EL (cell line): Measurements from ENCODE around the gene RSL1D1.
"Not testable (repeated sequence)": the region's sequence is repeated elsewhere in the genome, so short reads cannot be mapped to it uniquely, and the experiment has no call there.

Experiments
- DNase-seq: peaks from one replicate; pipeline ENCODE4 v3.0.0-alpha.2; 2016

RSL1D1 gene

GRCh38 chr16:11843206-11843605 lies 8.1 kb downstream of the RSL1D1 start:
- no peak for DNase-seq

DNA sequence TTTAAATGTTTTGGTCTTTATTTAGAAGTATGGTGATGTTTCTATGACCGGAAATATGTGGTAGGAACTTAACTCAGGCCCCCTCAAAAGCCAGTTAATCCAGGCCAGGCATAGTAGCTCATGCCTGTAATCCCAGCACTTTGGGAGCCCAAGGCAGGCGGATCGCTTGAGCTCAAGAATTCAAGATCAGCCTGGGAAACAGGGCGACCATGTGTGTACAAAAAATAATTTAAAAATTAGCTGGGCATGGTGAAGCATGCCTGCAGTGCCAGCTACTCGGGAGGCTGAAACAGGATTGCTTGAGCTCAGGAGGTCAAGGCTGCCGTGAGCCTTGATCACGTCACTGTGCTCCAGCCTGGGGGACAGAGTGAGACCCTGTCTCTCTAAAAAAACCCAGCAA lies 10.3 kb downstream of the RSL1D1 start:
- no peak for DNase-seq

DNA sequence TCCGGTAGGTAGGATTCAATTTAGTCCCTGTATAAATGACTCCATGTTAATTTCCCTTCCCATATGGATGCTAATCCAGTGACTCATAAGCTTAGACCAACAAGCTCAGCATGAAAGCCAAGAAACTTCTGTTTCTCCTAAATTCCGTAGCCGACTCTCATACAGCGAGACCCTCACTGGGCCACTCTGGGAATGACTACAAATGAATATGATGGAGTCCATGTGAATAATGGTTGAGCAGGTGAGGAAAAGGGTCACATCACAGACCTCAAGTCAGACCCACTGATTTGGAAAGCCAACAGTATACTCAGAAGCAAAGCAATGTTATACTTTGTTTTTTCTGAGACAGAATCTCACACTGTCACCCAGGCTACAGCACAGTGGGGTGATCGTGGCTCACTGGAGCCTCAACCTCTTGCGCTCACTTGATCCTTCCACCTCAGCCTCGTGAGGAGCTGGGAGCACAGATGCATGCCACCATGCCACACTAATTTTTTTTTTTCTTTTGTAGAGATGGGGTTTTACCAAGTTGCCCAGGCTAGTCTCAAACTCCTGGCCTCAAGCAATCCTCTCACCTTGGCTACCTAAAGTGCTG lies 14.6 kb downstream of the RSL1D1 start:
- DNase-seq, result peak; percentile 87

DNA sequence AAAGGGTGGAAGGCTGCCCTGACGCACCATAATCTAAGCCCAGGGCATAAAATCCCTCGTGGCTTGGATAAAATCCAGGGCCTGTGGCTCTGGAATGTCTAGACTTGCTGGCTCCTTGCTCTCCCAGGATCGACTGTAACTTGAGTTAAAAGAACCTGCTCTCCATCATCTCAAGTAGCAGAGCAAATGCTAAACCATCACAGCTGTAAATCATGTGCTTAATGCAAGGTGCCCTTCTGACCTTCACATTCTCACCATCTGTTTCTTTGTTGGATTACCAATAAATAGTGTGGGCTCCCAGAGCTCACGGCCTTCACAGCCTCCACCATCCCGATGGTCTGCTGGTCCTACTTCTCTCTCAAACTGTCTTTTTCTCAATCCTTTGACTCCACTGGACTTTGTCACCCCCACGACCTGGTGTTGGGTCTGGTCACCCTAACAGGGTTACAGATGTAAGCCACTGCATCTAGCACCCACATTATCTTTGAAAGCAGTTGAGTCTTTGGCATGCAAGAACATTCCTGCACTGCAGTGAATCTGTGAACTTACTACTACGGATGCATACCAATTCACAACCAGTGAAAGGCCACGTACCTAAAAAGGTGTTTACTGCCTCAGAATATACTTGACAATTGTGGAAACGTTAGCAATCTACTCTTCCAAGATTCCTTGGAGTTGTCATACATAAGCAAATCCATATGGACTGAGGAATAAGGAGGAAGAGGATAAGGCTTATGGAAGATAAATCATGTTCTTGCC lies 15.3 kb downstream of the RSL1D1 start:
- peak; percentile 74 for DNase-seq

- DNase-seq, result no peak
Measured at GRCh38 chr16:11835309-11835708, 16.0 kb downstream of the RSL1D1 start.

DNA sequence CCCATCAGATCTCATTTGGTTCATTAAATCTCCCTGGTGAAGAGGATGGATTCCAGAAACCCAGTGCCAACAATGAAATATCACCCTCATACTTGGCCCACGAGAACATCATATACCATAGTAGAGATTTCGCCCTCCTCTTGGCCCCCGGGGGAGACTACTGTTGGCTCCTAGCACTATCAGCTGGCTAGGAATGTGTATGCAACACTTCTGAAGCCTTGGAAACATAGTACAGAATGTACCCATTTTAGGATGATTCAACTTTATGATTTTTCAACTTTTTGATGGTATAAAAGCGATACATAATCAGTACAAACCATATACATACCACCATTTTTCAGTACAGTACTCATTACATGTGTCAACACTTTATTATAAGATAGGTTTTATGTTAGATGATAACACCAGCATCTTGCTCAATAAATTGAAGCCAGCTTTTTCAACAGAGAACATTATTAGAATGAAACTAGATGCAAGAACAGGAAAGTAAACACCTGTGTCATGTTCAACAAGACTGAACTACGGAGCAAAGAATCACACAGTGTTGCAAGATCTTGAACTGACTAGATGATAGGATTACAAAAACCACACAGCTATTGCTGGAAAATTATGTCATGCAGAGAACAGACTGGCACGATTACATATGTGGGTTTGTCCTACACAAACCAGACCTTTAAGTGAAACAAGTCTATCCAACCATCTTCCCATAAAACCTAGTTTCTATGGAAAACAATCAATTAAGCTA lies 17.2 kb downstream of the RSL1D1 start:
- no peak for DNase-seq

- DNase-seq, result no peak
Measured at GRCh38 chr16:11828696-11829095, 22.6 kb downstream of the RSL1D1 start.

DNA sequence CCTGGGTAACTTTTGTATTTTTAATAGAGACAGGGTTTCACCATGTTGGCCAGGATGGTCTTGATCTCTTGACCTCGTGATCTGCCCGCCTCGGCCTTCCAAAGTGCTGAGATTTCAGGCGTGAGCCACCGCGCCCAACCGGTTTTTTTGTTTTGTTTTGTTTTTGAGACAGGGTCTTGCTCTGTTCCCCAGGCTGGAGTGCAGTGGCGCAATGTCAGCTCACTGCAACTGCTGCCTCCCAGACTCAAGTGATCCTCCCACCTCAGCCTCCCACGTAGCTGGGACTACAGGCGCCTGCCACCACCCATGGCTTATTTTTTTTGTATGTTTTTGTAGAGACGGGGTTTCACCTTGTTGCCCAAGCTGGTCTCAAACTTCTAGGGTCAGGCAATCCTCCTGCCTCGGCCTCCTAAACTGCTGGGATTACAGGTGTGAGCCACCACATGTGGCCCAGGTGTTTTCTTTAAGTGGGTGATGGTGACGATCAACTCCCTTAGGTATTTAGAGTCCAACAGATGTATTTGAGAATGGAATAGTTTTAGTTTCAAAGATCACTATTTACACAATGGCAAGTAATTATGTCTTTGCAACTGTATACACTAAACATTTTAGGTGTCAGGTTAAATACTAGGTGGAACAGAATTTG lies 25.7 kb downstream of the RSL1D1 start:
- DNase-seq, result not testable (repeated sequence)

GRCh38 chr16:11824362-11824761 lies 27.0 kb downstream of the RSL1D1 start:
- DNase-seq, result no peak

DNA sequence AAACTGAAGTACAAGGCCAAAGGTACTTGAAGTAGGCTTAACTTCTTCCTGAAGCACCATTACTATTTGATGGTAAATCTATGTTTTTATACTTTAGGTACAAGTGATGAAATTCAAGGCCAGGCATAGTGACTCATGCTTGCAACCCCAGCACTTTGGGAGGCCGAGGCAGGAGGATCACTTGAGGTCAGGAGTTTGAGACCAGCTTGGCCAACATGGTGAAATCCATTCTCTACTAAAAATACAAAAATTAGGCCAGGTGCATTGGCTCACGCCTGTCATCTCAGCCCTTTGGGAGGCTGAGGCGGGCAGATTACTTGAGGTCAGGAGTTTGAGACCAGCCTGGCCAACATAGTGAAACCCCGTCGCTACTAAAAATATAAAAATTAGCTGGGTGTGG lies 27.7 kb downstream of the RSL1D1 start:
- not testable (repeated sequence) for DNase-seq

DNA sequence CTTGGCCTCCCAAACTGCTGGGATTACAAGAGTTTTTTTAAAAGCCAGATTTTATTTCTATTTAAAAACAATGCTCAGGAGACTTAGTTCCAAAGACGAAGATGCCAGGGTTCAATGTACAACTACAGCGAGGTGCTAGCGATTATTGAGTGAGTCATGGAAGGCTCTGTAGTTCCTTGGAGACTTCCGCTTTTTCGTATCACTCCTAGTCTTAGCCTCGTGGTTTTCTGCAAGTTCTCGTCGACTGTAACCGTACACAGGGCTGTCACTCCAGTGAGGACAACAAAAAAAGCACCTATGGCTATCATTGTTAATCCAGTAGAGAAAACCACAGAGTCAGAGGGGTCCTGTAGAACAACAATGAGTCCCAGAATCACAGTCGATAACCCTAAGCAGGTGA lies 31.5 kb downstream of the RSL1D1 start:
- DNase-seq, result no peak

DNA sequence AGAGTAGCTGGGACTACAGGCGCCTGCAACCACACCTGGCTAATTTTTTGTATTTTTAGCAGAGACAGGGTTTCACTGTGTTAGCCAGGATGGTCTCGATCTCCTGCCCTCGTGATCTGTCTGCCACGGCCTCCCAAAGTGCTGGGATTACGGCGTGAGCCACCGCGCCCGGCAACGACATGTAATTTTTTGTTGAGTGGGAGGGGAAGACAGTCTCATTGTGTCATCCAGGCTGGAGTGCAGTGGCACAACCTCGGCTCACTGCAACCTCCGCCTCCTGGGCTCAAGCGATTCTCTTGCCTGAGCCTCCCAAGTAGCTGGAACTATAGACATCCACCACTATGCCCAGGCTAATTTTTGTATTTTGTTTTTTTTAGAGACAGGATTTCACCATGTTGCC lies 32.4 kb downstream of the RSL1D1 start:
- not testable (repeated sequence) for DNase-seq

DNA sequence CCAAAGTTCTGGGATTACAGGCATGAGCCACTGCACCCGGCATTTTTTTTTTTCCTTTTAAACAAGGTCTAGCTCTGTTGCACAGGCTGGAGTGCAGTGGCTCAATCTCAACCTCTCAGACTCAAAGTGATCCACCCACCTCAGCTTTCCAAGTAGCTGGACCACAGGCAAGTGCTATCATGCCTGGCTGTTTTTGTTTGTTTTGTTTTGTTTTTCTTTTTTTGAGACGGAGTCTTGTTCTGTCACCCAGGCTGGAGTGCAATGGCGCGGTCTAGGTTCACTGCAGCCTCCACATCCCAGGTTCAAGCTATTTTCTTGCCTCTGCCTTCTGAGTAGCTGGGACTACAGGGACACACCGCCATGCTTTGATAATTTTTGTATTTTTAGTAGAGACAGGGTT lies 35.2 kb downstream of the RSL1D1 start:
- no peak for DNase-seq

GRCh38 chr16:11814800-11815199 lies 36.5 kb downstream of the RSL1D1 start:
- not testable (repeated sequence) for DNase-seq

DNA sequence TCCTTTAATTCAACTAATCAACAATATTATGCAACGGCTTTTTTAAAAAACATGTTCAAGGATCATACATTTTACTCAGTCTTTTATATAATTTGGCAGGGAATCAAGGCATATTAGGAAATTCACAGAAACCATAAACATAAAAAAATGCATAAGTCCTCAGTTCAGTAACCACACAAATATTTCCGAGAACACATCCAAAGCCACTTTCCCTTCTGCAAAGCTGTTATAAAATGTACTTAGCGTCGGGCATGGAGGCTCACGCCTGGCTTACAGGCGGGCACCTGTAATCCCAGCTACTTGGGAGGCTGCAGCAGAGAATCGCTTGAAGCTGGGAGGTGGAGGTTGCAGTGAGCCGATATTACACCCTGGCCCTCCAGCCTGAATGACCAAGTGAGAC lies 44.6 kb downstream of the RSL1D1 start:
- DNase-seq, result peak; percentile 40

GRCh38 chr16:11805556-11805955 lies 45.8 kb downstream of the RSL1D1 start:
- no peak for DNase-seq

DNA sequence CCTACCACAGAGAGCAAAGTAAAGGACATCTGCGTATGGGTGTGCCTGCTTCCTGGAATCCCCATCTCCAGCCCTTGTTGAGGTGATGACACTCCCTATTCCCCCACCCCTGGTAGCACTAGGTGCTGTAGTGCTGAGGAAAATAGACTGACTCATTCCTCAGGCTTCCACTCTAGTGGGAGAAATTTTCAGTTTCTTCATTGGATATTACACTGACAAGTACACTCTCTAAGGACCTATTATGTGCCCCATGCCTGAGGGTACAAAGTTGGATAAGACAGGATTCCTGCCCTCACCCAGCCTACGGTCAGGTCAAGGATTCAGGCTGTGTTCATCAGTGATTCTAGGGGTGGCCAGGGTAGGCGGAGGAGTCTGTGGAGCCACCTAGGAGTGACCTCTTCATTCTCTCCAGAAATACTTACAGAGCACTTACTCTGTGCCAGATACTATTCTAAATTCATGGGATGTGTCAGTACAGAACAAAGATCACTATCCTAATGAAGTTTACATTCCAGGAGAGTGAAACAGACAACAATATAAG lies 49.8 kb downstream of the RSL1D1 start:
- peak; percentile 68 for DNase-seq

DNA sequence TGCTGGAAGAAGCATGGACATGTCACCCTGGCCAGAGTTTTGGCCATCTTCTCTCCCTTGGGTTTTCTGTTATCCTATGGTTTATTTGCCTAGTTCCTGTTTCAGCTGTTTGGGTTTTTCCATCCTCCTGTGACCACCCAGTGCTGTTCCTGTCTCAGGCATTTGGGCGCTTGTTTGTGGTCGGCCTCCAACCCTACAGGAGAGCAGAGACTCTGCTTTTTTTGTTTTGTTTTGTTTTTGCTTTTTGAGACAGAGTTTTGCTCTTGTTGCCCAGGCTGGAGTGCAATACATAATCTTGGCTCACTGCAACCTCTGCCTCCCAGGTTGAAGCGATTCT lies 51.0 kb downstream of the RSL1D1 start:
- no peak for DNase-seq

DNA sequence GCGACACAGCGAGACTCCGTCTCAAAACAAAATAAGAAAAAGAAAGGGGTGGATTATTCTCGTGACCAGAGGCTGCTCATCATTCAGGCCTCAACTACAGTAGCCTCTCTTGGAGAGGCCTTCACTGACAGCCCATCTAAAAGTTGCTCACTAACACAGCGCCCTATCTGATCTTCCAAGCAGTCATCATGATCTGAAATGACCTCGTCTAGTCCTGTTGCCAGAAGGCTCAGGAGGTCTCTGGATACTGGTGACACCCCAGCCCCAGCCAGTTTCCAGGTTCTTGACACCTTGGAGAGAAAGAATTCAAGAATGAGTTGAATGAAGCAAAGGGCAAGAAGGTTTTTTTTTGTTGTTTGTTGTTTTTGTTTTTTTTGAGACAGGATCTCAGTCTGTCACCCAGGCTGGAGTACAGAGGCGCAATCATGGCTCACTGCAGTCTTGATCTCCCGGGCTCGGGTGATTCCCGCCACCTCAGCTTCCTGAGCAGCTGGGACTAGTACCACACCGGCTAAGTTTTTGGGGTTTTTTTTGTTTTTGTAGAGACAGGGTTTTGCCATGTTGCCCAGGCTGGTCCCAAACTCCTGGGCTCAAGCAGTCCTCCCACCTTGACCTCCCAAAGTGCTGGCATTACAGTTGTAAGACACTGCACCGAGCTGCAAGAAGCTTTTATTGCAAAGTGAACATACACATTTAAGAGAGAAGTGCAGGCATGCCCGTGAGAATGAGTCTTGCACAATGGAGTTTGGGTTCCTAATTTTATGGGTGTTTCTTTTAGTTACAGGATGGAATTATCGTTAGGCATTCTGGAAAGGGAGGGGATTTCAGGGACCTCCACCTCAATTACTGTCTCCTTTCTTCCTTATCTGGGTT lies 51.6 kb downstream of the RSL1D1 start:
- DNase-seq, result no peak

DNA sequence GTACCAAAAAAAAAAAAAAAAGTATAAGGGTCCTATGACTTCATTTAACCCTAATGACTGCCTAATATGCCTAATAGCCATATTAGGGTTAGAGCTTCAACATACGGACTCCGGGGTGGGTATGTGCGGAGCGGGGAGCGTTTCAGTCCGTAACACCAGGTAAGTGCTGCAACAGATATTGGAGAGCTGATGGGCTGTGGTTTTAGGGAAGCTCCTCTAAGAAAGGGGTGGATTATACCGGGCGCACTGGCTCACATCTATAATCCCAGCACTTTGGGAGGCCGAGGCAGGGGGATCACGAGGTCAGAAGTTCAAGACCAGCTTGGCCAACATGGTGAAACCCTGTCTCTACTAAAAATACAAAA lies 52.3 kb downstream of the RSL1D1 start:
- no peak for DNase-seq

GRCh38 chr16:11797957-11798299 lies 53.4 kb downstream of the RSL1D1 start:
- peak; percentile 32 for DNase-seq

DNA sequence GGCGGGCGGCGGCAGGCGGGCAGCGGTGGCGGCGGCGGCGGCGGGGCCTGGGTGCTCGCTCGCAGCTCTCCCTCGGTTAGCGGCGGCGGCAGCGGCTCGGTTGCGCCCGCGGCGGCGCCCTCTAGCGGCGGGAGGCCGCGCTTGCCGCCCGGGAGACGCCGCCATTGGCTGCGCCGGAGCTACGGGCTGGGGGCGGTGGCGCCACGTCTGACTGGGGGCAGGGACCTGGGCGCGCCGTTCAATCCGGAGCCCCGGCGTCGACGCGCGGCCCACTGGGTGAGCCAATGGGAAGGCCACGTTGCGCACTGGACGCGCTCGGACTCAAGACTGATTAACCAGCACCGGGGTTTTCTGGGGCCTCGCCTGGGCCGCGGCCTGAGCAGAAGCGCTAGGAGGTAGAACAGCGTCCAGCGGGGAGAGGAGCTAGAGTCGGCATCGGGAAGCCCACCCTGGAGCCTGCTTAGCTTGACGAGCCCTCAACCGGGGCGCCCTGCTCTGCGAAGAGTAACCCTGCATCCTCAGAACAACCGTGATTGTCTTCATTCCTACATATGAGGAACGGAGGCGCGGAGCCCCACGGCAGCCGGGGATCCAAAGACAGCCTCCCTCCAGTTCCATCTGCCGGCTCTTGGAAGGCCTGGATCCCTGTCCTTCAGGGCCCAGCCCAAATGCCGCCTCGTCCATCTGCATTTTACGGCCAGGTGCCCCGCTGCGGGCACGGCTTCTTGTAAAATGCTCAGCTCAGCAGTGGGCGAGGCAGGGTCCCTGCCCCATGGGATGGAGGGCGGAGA lies 54.0 kb downstream of the RSL1D1 start, which contains the start of gene ZC3H7A:
ZC3H7A (minus strand) TSS at position 93 of the 791 bp plus-strand sequence. CDS start 14,904 bp downstream, outside the sequence.
- peak; percentile 97 for DNase-seq
